GM12878 (cell line): Measurements from ENCODE around the gene QPRT. TPM values are rescaled to one million over a fixed set of nuclear protein-coding genes. Genes with fewer than 3 reads are reported as not detected.

Experiments used
- MYB ChIP-seq: fragments of 150-350 bp; IDR thresholded peaks from 2 replicates; pipeline ENCODE4 v1.6.1; 2014; ENCODE audit warnings: mild to moderate bottlenecking, low read depth, low read length, borderline replicate concordance
- POLR2AphosphoS5 ChIP-seq: IDR thresholded peaks from 2 replicates; pipeline ENCODE4 v1.6.1; 2011; ENCODE audit warnings: mild to moderate bottlenecking, low read length, inconsistent platforms
- POU2F2 ChIP-seq: IDR thresholded peaks from 3 replicates; pipeline ENCODE4 v1.6.1; 2011; ENCODE audit warnings: low read depth, mild to moderate bottlenecking, low read length, borderline replicate concordance
- SIN3A ChIP-seq: IDR thresholded peaks from 2 replicates; pipeline ENCODE4 v1.6.1; 2012; ENCODE audit warnings: low read depth, low read length, improper control_type of control experiment
- ZNF24 ChIP-seq: fragments of 450-650 bp; IDR thresholded peaks from 2 replicates; pipeline ENCODE4 v1.6.1; 2017; ENCODE audit warnings: antibody characterized with exemption, mild to moderate bottlenecking
- polyA plus RNA-seq, 11 experiments: library from polyadenylated mRNA; depleted of rRNA in 4 of 11; unstranded in 6 of 11; stranded (reverse) in 5 of 11; fragments of >200 nt; fragmentation: Nextera tagmentation in 4 of 11; fragmentation: Illumina TruSeq in 1 of 11; extraction: Ambion mirVana in 4 of 11; extraction: Trizol in 1 of 11; gene quantifications; 1 replicate in 1 of 11; 2 replicates in 10 of 11; pipeline versions ENCODE4 v1.2.1 to v1.2.3, GENCODE V29; 2011 to 2016; ENCODE audit warnings: inconsistent platforms in 2 of 11, missing spikeins in 2 of 11, low read depth in 1 of 11
- total RNA-seq, 4 experiments: library from RNA; depleted of rRNA in 3 of 4; stranded (reverse); fragments of >200 nt in 3 of 4; fragmentation: Illumina TruSeq in 1 of 4; extraction: Trizol in 1 of 4; gene quantifications; 2 replicates each; pipeline versions ENCODE4 v1.2.1 to v1.2.3, GENCODE V29; 2013 to 2021
- TF ChIP-seq, protein P1 (sequence below): fragments of 450-650 bp; formaldehyde crosslinking; IDR thresholded peaks from 2 replicates; pipeline ENCODE4 v1.4.0; 2022; ENCODE audit warnings: mild to moderate bottlenecking, moderate library complexity
- TF ChIP-seq, protein P2 (sequence below): fragments of 450-650 bp; IDR thresholded peaks from 2 replicates; pipeline ENCODE4 v1.6.1; 2017; ENCODE audit warnings: mild to moderate bottlenecking, moderate library complexity
- TF ChIP-seq, protein P3 (sequence below): fragments of 450-650 bp; IDR thresholded peaks from 2 replicates; pipeline ENCODE4 v1.6.1; 2017; ENCODE audit warnings: low read depth, mild to moderate bottlenecking, moderate library complexity

QPRT gene
- total and polyA plus RNA-seq, 10 of the 15 experiments (the other 5 are each of a cell fraction or from before 2014, with no cell fraction given) = 2.7 to 43.0 (median 31.3) TPM

DNA sequence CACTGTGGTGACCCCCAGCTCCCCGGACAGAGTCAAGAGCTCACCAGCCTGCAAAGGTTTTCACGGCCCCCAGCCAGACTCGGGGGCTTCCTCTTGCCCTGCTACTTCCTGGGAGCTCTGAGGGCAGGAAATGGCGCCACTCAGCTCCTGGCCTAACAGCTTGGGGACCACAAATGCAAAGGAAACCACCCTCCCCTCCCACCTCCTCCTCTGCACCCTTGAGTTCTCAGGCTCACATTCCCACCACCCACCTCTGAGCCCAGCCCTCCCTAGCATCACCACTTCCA lies 16.3 kb upstream of the QPRT start (continued):
- TF ChIP-seq SIN3A = no peak
- 0 out of 3 replicates have a peak, but pooled peaks have one; percentile 20 for TF ChIP-seq POU2F2
- TF ChIP-seq ZNF24 = no peak
- no peak for TF ChIP-seq MYB
- TF ChIP-seq, protein P1, sequence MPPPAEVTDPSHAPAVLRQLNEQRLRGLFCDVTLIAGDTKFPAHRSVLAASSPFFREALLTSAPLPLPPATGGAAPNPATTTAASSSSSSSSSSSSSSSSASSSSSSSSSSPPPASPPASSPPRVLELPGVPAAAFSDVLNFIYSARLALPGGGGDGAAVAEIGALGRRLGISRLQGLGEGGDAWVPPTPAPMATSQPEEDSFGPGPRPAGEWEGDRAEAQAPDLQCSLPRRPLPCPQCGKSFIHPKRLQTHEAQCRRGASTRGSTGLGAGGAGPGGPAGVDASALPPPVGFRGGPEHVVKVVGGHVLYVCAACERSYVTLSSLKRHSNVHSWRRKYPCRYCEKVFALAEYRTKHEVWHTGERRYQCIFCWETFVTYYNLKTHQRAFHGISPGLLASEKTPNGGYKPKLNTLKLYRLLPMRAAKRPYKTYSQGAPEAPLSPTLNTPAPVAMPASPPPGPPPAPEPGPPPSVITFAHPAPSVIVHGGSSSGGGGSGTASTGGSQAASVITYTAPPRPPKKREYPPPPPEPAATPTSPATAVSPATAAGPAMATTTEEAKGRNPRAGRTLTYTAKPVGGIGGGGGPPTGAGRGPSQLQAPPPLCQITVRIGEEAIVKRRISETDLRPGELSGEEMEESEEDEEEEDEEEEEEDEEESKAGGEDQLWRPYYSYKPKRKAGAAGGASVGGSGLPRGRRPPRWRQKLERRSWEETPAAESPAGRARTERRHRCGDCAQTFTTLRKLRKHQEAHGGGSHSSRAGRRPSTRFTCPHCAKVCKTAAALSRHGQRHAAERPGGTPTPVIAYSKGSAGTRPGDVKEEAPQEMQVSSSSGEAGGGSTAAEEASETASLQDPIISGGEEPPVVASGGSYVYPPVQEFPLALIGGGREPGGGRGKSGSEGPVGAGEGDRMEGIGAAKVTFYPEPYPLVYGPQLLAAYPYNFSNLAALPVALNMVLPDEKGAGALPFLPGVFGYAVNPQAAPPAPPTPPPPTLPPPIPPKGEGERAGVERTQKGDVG (CRISPR knock-in tag) = no peak
- TF ChIP-seq POLR2AphosphoS5 = peak; percentile 59
- TF ChIP-seq, protein P2, sequence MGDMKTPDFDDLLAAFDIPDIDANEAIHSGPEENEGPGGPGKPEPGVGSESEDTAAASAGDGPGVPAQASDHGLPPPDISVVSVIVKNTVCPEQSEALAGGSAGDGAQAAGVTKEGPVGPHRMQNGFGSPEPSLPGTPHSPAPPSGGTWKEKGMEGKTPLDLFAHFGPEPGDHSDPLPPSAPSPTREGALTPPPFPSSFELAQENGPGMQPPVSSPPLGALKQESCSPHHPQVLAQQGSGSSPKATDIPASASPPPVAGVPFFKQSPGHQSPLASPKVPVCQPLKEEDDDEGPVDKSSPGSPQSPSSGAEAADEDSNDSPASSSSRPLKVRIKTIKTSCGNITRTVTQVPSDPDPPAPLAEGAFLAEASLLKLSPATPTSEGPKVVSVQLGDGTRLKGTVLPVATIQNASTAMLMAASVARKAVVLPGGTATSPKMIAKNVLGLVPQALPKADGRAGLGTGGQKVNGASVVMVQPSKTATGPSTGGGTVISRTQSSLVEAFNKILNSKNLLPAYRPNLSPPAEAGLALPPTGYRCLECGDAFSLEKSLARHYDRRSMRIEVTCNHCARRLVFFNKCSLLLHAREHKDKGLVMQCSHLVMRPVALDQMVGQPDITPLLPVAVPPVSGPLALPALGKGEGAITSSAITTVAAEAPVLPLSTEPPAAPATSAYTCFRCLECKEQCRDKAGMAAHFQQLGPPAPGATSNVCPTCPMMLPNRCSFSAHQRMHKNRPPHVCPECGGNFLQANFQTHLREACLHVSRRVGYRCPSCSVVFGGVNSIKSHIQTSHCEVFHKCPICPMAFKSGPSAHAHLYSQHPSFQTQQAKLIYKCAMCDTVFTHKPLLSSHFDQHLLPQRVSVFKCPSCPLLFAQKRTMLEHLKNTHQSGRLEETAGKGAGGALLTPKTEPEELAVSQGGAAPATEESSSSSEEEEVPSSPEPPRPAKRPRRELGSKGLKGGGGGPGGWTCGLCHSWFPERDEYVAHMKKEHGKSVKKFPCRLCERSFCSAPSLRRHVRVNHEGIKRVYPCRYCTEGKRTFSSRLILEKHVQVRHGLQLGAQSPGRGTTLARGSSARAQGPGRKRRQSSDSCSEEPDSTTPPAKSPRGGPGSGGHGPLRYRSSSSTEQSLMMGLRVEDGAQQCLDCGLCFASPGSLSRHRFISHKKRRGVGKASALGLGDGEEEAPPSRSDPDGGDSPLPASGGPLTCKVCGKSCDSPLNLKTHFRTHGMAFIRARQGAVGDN = peak; percentile 55; the same call in 1 of the 2 replicates
- TF ChIP-seq, protein P3, sequence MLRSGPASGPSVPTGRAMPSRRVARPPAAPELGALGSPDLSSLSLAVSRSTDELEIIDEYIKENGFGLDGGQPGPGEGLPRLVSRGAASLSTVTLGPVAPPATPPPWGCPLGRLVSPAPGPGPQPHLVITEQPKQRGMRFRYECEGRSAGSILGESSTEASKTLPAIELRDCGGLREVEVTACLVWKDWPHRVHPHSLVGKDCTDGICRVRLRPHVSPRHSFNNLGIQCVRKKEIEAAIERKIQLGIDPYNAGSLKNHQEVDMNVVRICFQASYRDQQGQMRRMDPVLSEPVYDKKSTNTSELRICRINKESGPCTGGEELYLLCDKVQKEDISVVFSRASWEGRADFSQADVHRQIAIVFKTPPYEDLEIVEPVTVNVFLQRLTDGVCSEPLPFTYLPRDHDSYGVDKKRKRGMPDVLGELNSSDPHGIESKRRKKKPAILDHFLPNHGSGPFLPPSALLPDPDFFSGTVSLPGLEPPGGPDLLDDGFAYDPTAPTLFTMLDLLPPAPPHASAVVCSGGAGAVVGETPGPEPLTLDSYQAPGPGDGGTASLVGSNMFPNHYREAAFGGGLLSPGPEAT = peak; percentile 52; the same call in 1 of the 2 replicates
